22Rv1 (cell line): Measurements from ENCODE around the gene MYH14.

Source experiments
- CTCF ChIP-seq: fragments of 450-650 bp; IDR thresholded peaks from 2 replicates; pipeline ENCODE4 v1.5.1; 2017; ENCODE audit warnings: mild to moderate bottlenecking
- ZFX ChIP-seq: fragments of 450-650 bp; IDR thresholded peaks from 2 replicates; pipeline ENCODE4 v1.6.1; 2017; ENCODE audit warnings: antibody characterized with exemption, borderline replicate concordance

GRCh38 chr19:50175924-50176323 is 27.5 kb upstream of the MYH14 start:
- TF ChIP-seq CTCF (no peak), ZFX (no peak)
